Measurements from ENCODE around the gene TMEM250. TPM values are rescaled to one million over a fixed set of nuclear protein-coding genes. Genes with fewer than 3 reads are reported as not detected.

TMEM250 gene
- total and polyA plus RNA-seq, 9 of the 15 experiments (the other 6 are each of a cell fraction or from before 2014, with no cell fraction given) = 0.32 to 44.6 (median 12.2) TPM

DNA sequence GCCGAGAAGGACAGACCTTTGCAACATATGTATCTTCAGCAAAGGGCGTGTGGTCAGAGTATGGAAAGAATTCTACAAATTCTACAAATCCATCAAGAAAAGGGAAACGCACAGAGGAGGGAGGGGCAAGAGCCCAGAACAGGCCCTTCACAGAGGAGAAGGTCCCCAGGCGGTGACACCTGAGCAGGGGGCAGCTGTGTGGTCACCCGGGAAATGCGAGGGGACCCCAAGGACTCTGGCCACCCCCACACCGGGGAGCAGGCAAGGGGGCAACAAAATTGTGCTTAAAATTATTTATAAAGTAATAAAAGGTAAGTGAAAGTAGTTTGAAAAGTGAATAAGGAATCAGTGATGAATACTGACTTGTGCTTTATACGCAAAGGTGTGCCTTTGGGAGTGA is 41.2 kb downstream of the TMEM250 start:
- H3K36me3 ChIP-seq (ENCODE audit: control insufficient read depth, insufficient read depth, low read length) = peaks cover 56% of the 10 kb centered on the region
- H3K4me3 ChIP-seq = no peak overlapping the region
- ATAC-seq = no peak
- no peak overlapping the region for H3K9ac ChIP-seq (ENCODE audit: insufficient read depth in 1 of 2, low read depth in 2 of 2, low read length in 2 of 2)
- no peaks in the 10 kb centered on the region for H3K9me3 ChIP-seq (replicated peaks; ENCODE audit: control insufficient read depth, insufficient read depth, low read depth, low read length)
- TF ChIP-seq HSF4 (CRISPR knock-in tag; IDR thresholded peaks at IDR 0.05; ENCODE audit: borderline replicate concordance) (no peak), CBX3 (IDR thresholded peaks at IDR 0.05; ENCODE audit: borderline replicate concordance in 1 of 2, low read length in 2 of 2) (no peak), ZFPM2 (CRISPR knock-in tag; IDR thresholded peaks at IDR 0.05) (no peak), RNF219 (CRISPR knock-in tag; IDR thresholded peaks at IDR 0.05) (no peak), ZBTB1 (CRISPR knock-in tag; IDR thresholded peaks at IDR 0.05; ENCODE audit: borderline replicate concordance, low read depth) (no peak), ERF (CRISPR knock-in tag; IDR thresholded peaks at IDR 0.05) (no peak)
- TF ChIP-seq, protein P1, sequence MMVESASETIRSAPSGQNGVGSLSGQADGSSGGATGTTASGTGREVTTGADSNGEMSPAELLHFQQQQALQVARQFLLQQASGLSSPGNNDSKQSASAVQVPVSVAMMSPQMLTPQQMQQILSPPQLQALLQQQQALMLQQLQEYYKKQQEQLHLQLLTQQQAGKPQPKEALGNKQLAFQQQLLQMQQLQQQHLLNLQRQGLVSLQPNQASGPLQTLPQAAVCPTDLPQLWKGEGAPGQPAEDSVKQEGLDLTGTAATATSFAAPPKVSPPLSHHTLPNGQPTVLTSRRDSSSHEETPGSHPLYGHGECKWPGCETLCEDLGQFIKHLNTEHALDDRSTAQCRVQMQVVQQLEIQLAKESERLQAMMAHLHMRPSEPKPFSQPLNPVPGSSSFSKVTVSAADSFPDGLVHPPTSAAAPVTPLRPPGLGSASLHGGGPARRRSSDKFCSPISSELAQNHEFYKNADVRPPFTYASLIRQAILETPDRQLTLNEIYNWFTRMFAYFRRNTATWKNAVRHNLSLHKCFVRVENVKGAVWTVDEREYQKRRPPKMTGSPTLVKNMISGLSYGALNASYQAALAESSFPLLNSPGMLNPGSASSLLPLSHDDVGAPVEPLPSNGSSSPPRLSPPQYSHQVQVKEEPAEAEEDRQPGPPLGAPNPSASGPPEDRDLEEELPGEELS (CRISPR knock-in tag; IDR thresholded peaks at IDR 0.05; ENCODE audit: borderline replicate concordance) = no peak
- no peak for DNase-seq (ENCODE audit: extremely low read depth in 1 of 4, low spot score in 3 of 4)
- ChIA-PET CTCF (ENCODE audit: low intra/inter-chr PET ratio) (no interaction called here), POLR2A (no interaction called here)
- H2AFZ ChIP-seq (ENCODE audit: low read depth, low read length) = no peak overlapping the region
- no peaks in the 10 kb centered on the region for H3K9me1 ChIP-seq (ENCODE audit: control insufficient read depth, insufficient read depth, low read length)
- H3K4me2 ChIP-seq (ENCODE audit: insufficient read depth, low read length) = no peak overlapping the region
- H3K27ac ChIP-seq (ENCODE audit: extremely low read depth, low read depth, low read length) = no peak overlapping the region
- FAIRE-seq = no peak
- WGBS (ENCODE audit: insufficient coverage, low coverage, missing lambda C conversion rate) = 96% methylated on average over 8 of the region's 8 CpGs
- peaks cover 90% of the 10 kb centered on the region for H3K79me2 ChIP-seq (ENCODE audit: control insufficient read depth, insufficient read depth, low read length)
- in situ Hi-C loops (cut with MboI) = no loop called here
- no TSS peak for BruUV-seq (replicated peaks)
- H3K27me3 ChIP-seq (ENCODE audit: control insufficient read depth in 2 of 2, insufficient read depth in 2 of 2, low read length in 2 of 2) = no peaks in the 10 kb centered on the region
- H4K20me1 ChIP-seq (replicated peaks; ENCODE audit: control insufficient read depth, insufficient read depth, low read length) = peaks cover 16% of the 10 kb centered on the region
- intact Hi-C loops (cut with micrococcal nuclease) = no loop called here
- H3K4me1 ChIP-seq (replicated peaks in 1 of 2; ENCODE audit: control insufficient read depth in 2 of 2, insufficient read depth in 2 of 2, low read length in 2 of 2) = peaks cover 0 to 54% of the 10 kb centered on the region in 2 experiments; a peak in 2 of 5 replicates
